Vagina (tissue), 2 donors: ENCODE data around the gene RACGAP1. TPM values are rescaled to one million over a fixed set of nuclear protein-coding genes. Genes with fewer than 3 reads are reported as not detected.
A peak's percentile ranks its signal among the peaks of the same experiment; 100 is the strongest.

Source experiments
- DNase-seq, 2 donors: peaks; one replicate each; pipeline ENCODE4 v3.0.0-alpha.2; 2017; ENCODE audit errors: extremely low spot score in 2 of 2
- H3K27ac ChIP-seq: fragments of 200-600 bp; sonication (generic); one replicate; pipeline ENCODE4 v1.5.1; 2019
- H3K27me3 ChIP-seq: fragments of 200-600 bp; sonication (generic); one replicate; pipeline ENCODE4 v1.5.1; 2019
- H3K36me3 ChIP-seq, 2 donors: fragments of 200-600 bp; sonication (generic); one replicate each; pipeline ENCODE4 v1.5.1; 2017 to 2019
- H3K4me1 ChIP-seq: fragments of 200-600 bp; sonication (generic); one replicate; pipeline ENCODE4 v1.5.1; 2019
- H3K4me3 ChIP-seq, 2 donors: fragments of 200-600 bp; sonication (generic); 1 replicate in 1 of 2; 2 replicates in 1 of 2; pipeline ENCODE4 v1.5.1; 2016 to 2019
- H3K9me3 ChIP-seq: fragments of 200-600 bp; sonication (generic); one replicate; pipeline ENCODE4 v1.5.1; 2019
- CTCF ChIP-seq, 3 experiments: fragments of 450-650 bp in 2 of 3; fragments of 200-600 bp in 1 of 3; sonication (generic) in 1 of 3; IDR thresholded peaks; one replicate each; pipeline ENCODE4 v1.5.1; 2017 to 2019; ENCODE audit warnings: antibody characterized with exemption in 3 of 3, mild to moderate bottlenecking in 2 of 3, moderate library complexity in 2 of 3
- POLR2A ChIP-seq, 2 donors: fragments of 450-650 bp; IDR thresholded peaks; one replicate each; pipeline ENCODE4 v1.6.1; 2017; ENCODE audit warnings: antibody characterized with exemption in 2 of 2, mild to moderate bottlenecking in 2 of 2, moderate library complexity in 2 of 2
- POLR2AphosphoS5 ChIP-seq, 2 donors: sonication (generic); formaldehyde crosslinking; IDR thresholded peaks; one replicate each; pipeline ENCODE4 v1.9.0; 2017; ENCODE audit warnings: antibody characterized with exemption in 2 of 2, mild to moderate bottlenecking in 2 of 2, low read depth in 1 of 2; ENCODE audit not compliant: insufficient read depth in 1 of 2
- intact Hi-C: fragments of 100-400 bp; cut with DNase I; formaldehyde crosslinking; loops from one replicate; pipeline ENCODE4 v1.15.1; 2023
- total RNA-seq: library from RNA; depleted of rRNA; stranded (reverse); fragments of >200 nt; gene quantifications from one replicate; pipeline ENCODE4 v1.2.3, GENCODE V29; 2016

The RACGAP1 gene
- 19.2 TPM for total RNA-seq

- peak in 1 of 2 donors; percentile 14 for TF ChIP-seq POLR2A (IDR thresholded peaks at IDR 0.05)
- TF ChIP-seq CTCF (IDR thresholded peaks at IDR 0.05): no peak
- TF ChIP-seq POLR2AphosphoS5 (IDR thresholded peaks at IDR 0.05; ENCODE audit: insufficient read depth in 1 of 2, low read depth in 1 of 2): peak; percentile 88 to 99
- intact Hi-C loops: no loop called here
- peaks cover 9% of the 10 kb centered on the region for H3K4me1 ChIP-seq
Measured at GRCh38 chr12:50025187-50026059, at the start of gene RACGAP1. RACGAP1 (minus strand) TSS chr12:50025494; CDS start chr12:50016715, 8,779 bp downstream.

GRCh38 chr12:50073712-50074111, 48.4 kb upstream of the RACGAP1 start:
- Histone ChIP-seq H3K27me3 (no peaks in the 10 kb centered on the region), H3K36me3 (no peaks in the 10 kb centered on the region), H3K9me3 (no peaks in the 10 kb centered on the region), H3K4me3 (no peak overlapping the region), H3K4me1 (peaks cover 6% of the 10 kb centered on the region), H3K27ac (no peak overlapping the region)
- no peak for DNase-seq
- TF ChIP-seq POLR2AphosphoS5 (IDR thresholded peaks at IDR 0.05; ENCODE audit: insufficient read depth in 1 of 2, low read depth in 1 of 2): no peak
- TF ChIP-seq POLR2A (IDR thresholded peaks at IDR 0.05): no peak
- TF ChIP-seq CTCF (IDR thresholded peaks at IDR 0.05): no peak
- intact Hi-C loops: loop anchor here (5.0 to 10.0 kb wide), 4 partner anchors 104 to 241 kb away; no protein-coding TSS in a partner anchor

More at GRCh38 chr12:50025187-50026059, at the start of gene RACGAP1:
- Histone ChIP-seq H3K9me3 (no peaks in the 10 kb centered on the region), H3K27ac (peak within 1 kb of the TSS; percentile 73), H3K27me3 (no peaks in the 10 kb centered on the region), H3K36me3 (no peaks in the 10 kb centered on the region), H3K4me3 (peak within 1 kb of the TSS; percentile 83 to 85)
- DNase-seq: peak in 1 of 2 donors; percentile 96

GRCh38 chr12:50073206-50073605, 47.9 kb upstream of the RACGAP1 start:
- Histone ChIP-seq H3K36me3 (no peaks in the 10 kb centered on the region), H3K4me3 (no peak overlapping the region), H3K27ac (no peak overlapping the region), H3K27me3 (no peaks in the 10 kb centered on the region), H3K9me3 (no peaks in the 10 kb centered on the region), H3K4me1 (peaks cover 6% of the 10 kb centered on the region)
- DNase-seq: no peak
- TF ChIP-seq POLR2AphosphoS5 (IDR thresholded peaks at IDR 0.05; ENCODE audit: insufficient read depth in 1 of 2, low read depth in 1 of 2) (no peak), CTCF (IDR thresholded peaks at IDR 0.05) (no peak), POLR2A (IDR thresholded peaks at IDR 0.05) (no peak)
- intact Hi-C loops: loop anchor here (5.0 to 10.0 kb wide), 4 partner anchors 104 to 242 kb away; no protein-coding TSS in a partner anchor

GRCh38 chr12:50072198-50072907, 47.1 kb upstream of the RACGAP1 start:
- DNase-seq: peak in 1 of 2 donors; percentile 84
- Histone ChIP-seq H3K27ac (no peak overlapping the region), H3K27me3 (no peaks in the 10 kb centered on the region), H3K4me3 (no peak overlapping the region), H3K4me1 (peaks cover 6% of the 10 kb centered on the region), H3K9me3 (no peaks in the 10 kb centered on the region), H3K36me3 (no peaks in the 10 kb centered on the region)
- intact Hi-C loops: loop anchor here (5.0 to 10.0 kb wide), 4 partner anchors 105 to 242 kb away; no protein-coding TSS in a partner anchor
- TF ChIP-seq POLR2A (IDR thresholded peaks at IDR 0.05) (no peak), CTCF (IDR thresholded peaks at IDR 0.05) (no peak), POLR2AphosphoS5 (IDR thresholded peaks at IDR 0.05; ENCODE audit: insufficient read depth in 1 of 2, low read depth in 1 of 2) (no peak)
